ENCODE measurements around the gene RUNX1.

The RUNX1 gene

GRCh38 chr21:35036465-35037383 is 12.4 kb downstream of the RUNX1 start:
- no peak for TF ChIP-seq GATA3 (IDR thresholded peaks at IDR 0.05; ENCODE audit: low read depth, low read length)
- TF ChIP-seq GATA2 (IDR thresholded peaks at IDR 0.05; ENCODE audit: low read depth, low read length) = no peak

- TF ChIP-seq GATA3 (IDR thresholded peaks at IDR 0.05; ENCODE audit: low read depth, low read length) (no peak), GATA2 (IDR thresholded peaks at IDR 0.05; ENCODE audit: low read depth, low read length) (no peak)
These were observed 13.5 kb downstream of the RUNX1 start for GRCh38 chr21:35035581-35035980.

- TF ChIP-seq GATA3 (IDR thresholded peaks at IDR 0.05; ENCODE audit: low read depth, low read length) (no peak), GATA2 (IDR thresholded peaks at IDR 0.05; ENCODE audit: low read depth, low read length) (no peak)
These were observed 14.0 kb downstream of the RUNX1 start for GRCh38 chr21:35035116-35035515.

- TF ChIP-seq GATA3 (IDR thresholded peaks at IDR 0.05; ENCODE audit: low read depth, low read length) (no peak), GATA2 (IDR thresholded peaks at IDR 0.05; ENCODE audit: low read depth, low read length) (no peak)
These were observed 14.7 kb downstream of the RUNX1 start for GRCh38 chr21:35034203-35034926.

GRCh38 chr21:35032474-35033263 is 16.4 kb downstream of the RUNX1 start:
- TF ChIP-seq GATA2 (IDR thresholded peaks at IDR 0.05; ENCODE audit: low read depth, low read length) = no peak
- no peak for TF ChIP-seq GATA3 (IDR thresholded peaks at IDR 0.05; ENCODE audit: low read depth, low read length)

- TF ChIP-seq GATA3 (IDR thresholded peaks at IDR 0.05; ENCODE audit: low read depth, low read length) (no peak), GATA2 (IDR thresholded peaks at IDR 0.05; ENCODE audit: low read depth, low read length) (no peak)
These were observed 20.6 kb downstream of the RUNX1 start for GRCh38 chr21:35028451-35028978.

GRCh38 chr21:35027563-35028450 is 21.3 kb downstream of the RUNX1 start:
- TF ChIP-seq GATA2 (IDR thresholded peaks at IDR 0.05; ENCODE audit: low read depth, low read length) = no peak
- no peak for TF ChIP-seq GATA3 (IDR thresholded peaks at IDR 0.05; ENCODE audit: low read depth, low read length)

GRCh38 chr21:35026617-35027562 is 22.2 kb downstream of the RUNX1 start:
- TF ChIP-seq GATA3 (IDR thresholded peaks at IDR 0.05; ENCODE audit: low read depth, low read length) (no peak), GATA2 (IDR thresholded peaks at IDR 0.05; ENCODE audit: low read depth, low read length) (no peak)

GRCh38 chr21:35026153-35026500 is 23.0 kb downstream of the RUNX1 start:
- TF ChIP-seq GATA2 (IDR thresholded peaks at IDR 0.05; ENCODE audit: low read depth, low read length) (no peak), GATA3 (IDR thresholded peaks at IDR 0.05; ENCODE audit: low read depth, low read length) (no peak)

GRCh38 chr21:35025206-35026152 is 23.6 kb downstream of the RUNX1 start:
- TF ChIP-seq GATA2 (IDR thresholded peaks at IDR 0.05; ENCODE audit: low read depth, low read length) (no peak), GATA3 (IDR thresholded peaks at IDR 0.05; ENCODE audit: low read depth, low read length) (no peak)

GRCh38 chr21:35024513-35024912 is 24.6 kb downstream of the RUNX1 start:
- TF ChIP-seq GATA3 (IDR thresholded peaks at IDR 0.05; ENCODE audit: low read depth, low read length) = no peak
- TF ChIP-seq GATA2 (IDR thresholded peaks at IDR 0.05; ENCODE audit: low read depth, low read length) = no peak
